Liver (tissue), 3 donors: Measurements from ENCODE around the gene C10orf62.

Source experiments
- EGR1 ChIP-seq, 2 donors: IDR thresholded peaks; 2 replicates each; pipeline ENCODE4 v1.6.1; 2016 to 2018; ENCODE audit warnings: antibody characterized with exemption in 2 of 2, low read depth in 2 of 2
- GABPA ChIP-seq, 2 donors: IDR thresholded peaks in 1 of 2; conservative IDR thresholded peaks in 1 of 2; 2 replicates each; pipeline ENCODE4 v1.6.1; 2016; ENCODE audit warnings: antibody characterized with exemption in 2 of 2, mild to moderate bottlenecking in 1 of 2, moderate library complexity in 1 of 2
- RAD21 ChIP-seq, 2 donors: IDR thresholded peaks; 2 replicates each; pipeline ENCODE4 v1.6.1; 2016; ENCODE audit warnings: antibody characterized with exemption in 2 of 2, mild to moderate bottlenecking in 2 of 2
- RXRA ChIP-seq, 2 donors: IDR thresholded peaks; 2 replicates each; pipeline ENCODE4 v1.6.1; 2017 to 2018; ENCODE audit warnings: antibody characterized with exemption in 2 of 2, mild to moderate bottlenecking in 1 of 2
- TAF1 ChIP-seq: conservative IDR thresholded peaks from 2 replicates; pipeline ENCODE4 v1.6.1; 2016; ENCODE audit warnings: antibody characterized with exemption, mild to moderate bottlenecking
- YY1 ChIP-seq: IDR thresholded peaks from 2 replicates; pipeline ENCODE4 v1.6.1; 2016; ENCODE audit warnings: antibody characterized with exemption, mild to moderate bottlenecking
- TF ChIP-seq, protein P1 (sequence below): fragments of 150-350 bp; IDR thresholded peaks from 2 replicates; pipeline ENCODE4 v1.5.1; 2017; ENCODE audit warnings: improper control_type of control experiment, low read depth, low read length; ENCODE audit not compliant: missing input control
- TF ChIP-seq, protein P2 (sequence below): IDR thresholded peaks from 2 replicates; pipeline ENCODE4 v1.6.1; 2016; ENCODE audit warnings: antibody characterized with exemption, mild to moderate bottlenecking
- TF ChIP-seq, protein P3 (sequence below): IDR thresholded peaks from 2 replicates; pipeline ENCODE4 v1.6.1; 2016; ENCODE audit warnings: antibody characterized with exemption
- donor health status: healthy.
- donor health status: healthy.

DNA sequence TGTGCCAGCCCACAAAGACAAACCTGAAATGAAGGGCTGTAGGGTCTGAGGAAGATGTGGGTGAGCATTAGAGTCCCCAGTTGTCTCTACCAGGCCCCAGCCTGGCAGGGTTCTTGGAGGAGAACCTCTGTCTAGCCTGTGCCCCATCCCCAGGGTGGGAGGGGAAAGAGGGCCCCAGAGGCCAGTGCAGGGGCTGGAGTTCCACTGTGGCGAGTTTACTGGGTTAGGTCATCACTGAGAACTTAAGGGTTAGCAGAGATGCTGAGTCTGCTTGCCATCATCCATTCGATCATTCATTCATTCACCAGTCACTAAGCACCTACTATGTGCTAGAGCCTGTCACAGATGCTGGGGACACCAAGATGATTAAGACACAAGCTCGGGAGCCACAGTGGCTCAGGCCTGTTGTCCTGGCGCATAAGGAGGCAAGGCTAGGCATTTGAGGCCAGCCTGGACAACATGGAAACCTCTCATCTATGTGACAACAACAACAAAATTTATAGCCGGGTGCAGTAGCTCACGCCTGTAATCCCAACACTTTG, 14.3 kb upstream of the C10orf62 start:
- TF ChIP-seq, protein P1, sequence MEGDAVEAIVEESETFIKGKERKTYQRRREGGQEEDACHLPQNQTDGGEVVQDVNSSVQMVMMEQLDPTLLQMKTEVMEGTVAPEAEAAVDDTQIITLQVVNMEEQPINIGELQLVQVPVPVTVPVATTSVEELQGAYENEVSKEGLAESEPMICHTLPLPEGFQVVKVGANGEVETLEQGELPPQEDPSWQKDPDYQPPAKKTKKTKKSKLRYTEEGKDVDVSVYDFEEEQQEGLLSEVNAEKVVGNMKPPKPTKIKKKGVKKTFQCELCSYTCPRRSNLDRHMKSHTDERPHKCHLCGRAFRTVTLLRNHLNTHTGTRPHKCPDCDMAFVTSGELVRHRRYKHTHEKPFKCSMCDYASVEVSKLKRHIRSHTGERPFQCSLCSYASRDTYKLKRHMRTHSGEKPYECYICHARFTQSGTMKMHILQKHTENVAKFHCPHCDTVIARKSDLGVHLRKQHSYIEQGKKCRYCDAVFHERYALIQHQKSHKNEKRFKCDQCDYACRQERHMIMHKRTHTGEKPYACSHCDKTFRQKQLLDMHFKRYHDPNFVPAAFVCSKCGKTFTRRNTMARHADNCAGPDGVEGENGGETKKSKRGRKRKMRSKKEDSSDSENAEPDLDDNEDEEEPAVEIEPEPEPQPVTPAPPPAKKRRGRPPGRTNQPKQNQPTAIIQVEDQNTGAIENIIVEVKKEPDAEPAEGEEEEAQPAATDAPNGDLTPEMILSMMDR = no peak
- TF ChIP-seq RXRA (IDR thresholded peaks at IDR 0.05) (no peak), YY1 (no peak), EGR1 (IDR thresholded peaks at IDR 0.05; ENCODE audit: low read depth in 2 of 2) (no peak), GABPA (IDR thresholded peaks at IDR 0.05 in 1 of 2, conservative IDR thresholded peaks at IDR 0.05 in 1 of 2) (no peak), TAF1 (no peak), RAD21 (IDR thresholded peaks at IDR 0.05) (no peak)
- TF ChIP-seq, protein P2, sequence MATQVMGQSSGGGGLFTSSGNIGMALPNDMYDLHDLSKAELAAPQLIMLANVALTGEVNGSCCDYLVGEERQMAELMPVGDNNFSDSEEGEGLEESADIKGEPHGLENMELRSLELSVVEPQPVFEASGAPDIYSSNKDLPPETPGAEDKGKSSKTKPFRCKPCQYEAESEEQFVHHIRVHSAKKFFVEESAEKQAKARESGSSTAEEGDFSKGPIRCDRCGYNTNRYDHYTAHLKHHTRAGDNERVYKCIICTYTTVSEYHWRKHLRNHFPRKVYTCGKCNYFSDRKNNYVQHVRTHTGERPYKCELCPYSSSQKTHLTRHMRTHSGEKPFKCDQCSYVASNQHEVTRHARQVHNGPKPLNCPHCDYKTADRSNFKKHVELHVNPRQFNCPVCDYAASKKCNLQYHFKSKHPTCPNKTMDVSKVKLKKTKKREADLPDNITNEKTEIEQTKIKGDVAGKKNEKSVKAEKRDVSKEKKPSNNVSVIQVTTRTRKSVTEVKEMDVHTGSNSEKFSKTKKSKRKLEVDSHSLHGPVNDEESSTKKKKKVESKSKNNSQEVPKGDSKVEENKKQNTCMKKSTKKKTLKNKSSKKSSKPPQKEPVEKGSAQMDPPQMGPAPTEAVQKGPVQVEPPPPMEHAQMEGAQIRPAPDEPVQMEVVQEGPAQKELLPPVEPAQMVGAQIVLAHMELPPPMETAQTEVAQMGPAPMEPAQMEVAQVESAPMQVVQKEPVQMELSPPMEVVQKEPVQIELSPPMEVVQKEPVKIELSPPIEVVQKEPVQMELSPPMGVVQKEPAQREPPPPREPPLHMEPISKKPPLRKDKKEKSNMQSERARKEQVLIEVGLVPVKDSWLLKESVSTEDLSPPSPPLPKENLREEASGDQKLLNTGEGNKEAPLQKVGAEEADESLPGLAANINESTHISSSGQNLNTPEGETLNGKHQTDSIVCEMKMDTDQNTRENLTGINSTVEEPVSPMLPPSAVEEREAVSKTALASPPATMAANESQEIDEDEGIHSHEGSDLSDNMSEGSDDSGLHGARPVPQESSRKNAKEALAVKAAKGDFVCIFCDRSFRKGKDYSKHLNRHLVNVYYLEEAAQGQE = no peak
- TF ChIP-seq, protein P3, sequence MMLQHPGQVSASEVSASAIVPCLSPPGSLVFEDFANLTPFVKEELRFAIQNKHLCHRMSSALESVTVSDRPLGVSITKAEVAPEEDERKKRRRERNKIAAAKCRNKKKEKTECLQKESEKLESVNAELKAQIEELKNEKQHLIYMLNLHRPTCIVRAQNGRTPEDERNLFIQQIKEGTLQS = no peak
